Subcutaneous adipose tissue (tissue), 4 donors: ENCODE data around the gene SEMG2. TPM values are rescaled to one million over a fixed set of nuclear protein-coding genes. Genes with fewer than 3 reads are reported as not detected.

Source experiments
- CTCF ChIP-seq: fragments of 450-650 bp; IDR thresholded peaks from one replicate; pipeline ENCODE4 v1.5.1; 2016; ENCODE audit warnings: low read depth, mild to moderate bottlenecking, control low read depth, antibody characterized with exemption, moderate library complexity
- total RNA-seq, 4 donors: library from RNA; depleted of rRNA; stranded (reverse); fragments of >200 nt; gene quantifications; one replicate each; pipeline ENCODE4 v1.1.0, GENCODE V29; 2016

Gene SEMG2
- total RNA-seq, 4 donors from 2014 or later, result not detected

GRCh38 chr20:45263556-45264266 lies 42.5 kb downstream of the SEMG2 start:
- TF ChIP-seq CTCF, result no peak

GRCh38 chr20:45266977-45267376 lies 45.8 kb downstream of the SEMG2 start:
- TF ChIP-seq CTCF, result no peak

GRCh38 chr20:45268531-45268930 lies 47.4 kb downstream of the SEMG2 start:
- no peak for TF ChIP-seq CTCF

GRCh38 chr20:45269056-45269455 lies 47.9 kb downstream of the SEMG2 start:
- TF ChIP-seq CTCF, result no peak

- TF ChIP-seq CTCF, result no peak
Observed at GRCh38 chr20:45269754-45270270, 48.6 kb downstream of the SEMG2 start.

Other genes with a start within 250 kb of the SEMG2 start
- gene KCNS1, start 120.2 kb upstream of the SEMG2 start, total RNA-seq, result not detected
- not detected for gene WFDC5, start 106.2 kb upstream of the SEMG2 start, total RNA-seq
- gene WFDC12, start 96.9 kb upstream of the SEMG2 start, total RNA-seq, result not detected
- gene PI3, start 46.5 kb upstream of the SEMG2 start, total RNA-seq, result not detected
- not detected for gene SEMG1, start 14.3 kb upstream of the SEMG2 start, total RNA-seq
- gene SLPI, start 33.2 kb downstream of the SEMG2 start, total RNA-seq, result 10 to 100 TPM in 3 of 4 donors, 1 to 10 TPM in 1; 7.0 to 52.3 (median 22.9) TPM
- not detected for gene RBPJL, start 85.5 kb downstream of the SEMG2 start, total RNA-seq
- gene MATN4, start 86.9 kb downstream of the SEMG2 start, total RNA-seq, result under 1 TPM in 2 of 4 donors, not detected in 2; 0.34 to 0.44 TPM
- 10 to 100 TPM; 37.4 to 65.4 (median 40.9) TPM for gene SDC4, start 127.1 kb downstream of the SEMG2 start, total RNA-seq
- 10 to 100 TPM; 24.3 to 34.8 (median 31.4) TPM for gene SYS1, start 141.8 kb downstream of the SEMG2 start, total RNA-seq
- gene TP53TG5, start 157.0 kb downstream of the SEMG2 start, total RNA-seq, result under 1 TPM in 1 of 4 donors, not detected in 3; 0.57 TPM
- 10 to 100 TPM; 20.5 to 42.3 (median 24.3) TPM for gene DBNDD2, start 186.9 kb downstream of the SEMG2 start, total RNA-seq
- gene PIGT, start 194.8 kb downstream of the SEMG2 start, total RNA-seq, result 10 to 100 TPM; 49.5 to 94.0 (median 79.9) TPM
- 1 to 10 TPM in 1 of 4 donors, not detected in 3; 2.6 TPM for gene WFDC2, start 248.4 kb downstream of the SEMG2 start, total RNA-seq